Measurements from ENCODE around the gene CNPY1. TPM values are rescaled to one million over a fixed set of nuclear protein-coding genes. Genes with fewer than 3 reads are reported as not detected.

Gene CNPY1
- total and polyA plus RNA-seq, 4 donors: not detected

GRCh38 chr7:155588468-155588998, 42.2 kb upstream of the CNPY1 start:
- H3K27me3 ChIP-seq (ENCODE audit: control insufficient read depth in 3 of 3, insufficient read depth in 3 of 3, low read length in 2 of 3): peaks cover 0 to 14% (median 0%) of the 10 kb centered on the region in 3 donors
- no peak overlapping the region for H3K9ac ChIP-seq (ENCODE audit: insufficient read depth in 1 of 2, low read length in 2 of 2)
- WGBS, 2 donors: 93% methylated on average over 10 of the region's 10 CpGs
- H3K4me3 ChIP-seq: no peak overlapping the region
- ATAC-seq (ENCODE audit: insufficient read depth, low FRiP score) (no peak), DNase-seq (no peak)
- H3K9me3 ChIP-seq (ENCODE audit: control insufficient read depth in 4 of 4, insufficient read depth in 3 of 4, low read length in 3 of 4): peaks cover 0 to 2% (median 0%) of the 10 kb centered on the region in 4 donors
- no peaks in the 10 kb centered on the region for H3K4me1 ChIP-seq (ENCODE audit: control insufficient read depth in 5 of 5, insufficient read depth in 5 of 5, low read length in 5 of 5)
- no peak overlapping the region for H3K27ac ChIP-seq (ENCODE audit: low read depth in 1 of 2, low read length in 1 of 2)
- no peaks in the 10 kb centered on the region for H3K36me3 ChIP-seq (ENCODE audit: control insufficient read depth in 4 of 4, insufficient read depth in 4 of 4, low read length in 4 of 4)
- TF ChIP-seq CTCF (IDR thresholded peaks at IDR 0.05; ENCODE audit: control extremely low read depth, extremely low read depth): no peak

GRCh38 chr7:155587486-155587885, 41.1 kb upstream of the CNPY1 start:
- no peak overlapping the region for H3K27ac ChIP-seq (ENCODE audit: low read depth in 1 of 2, low read length in 1 of 2)
- no peaks in the 10 kb centered on the region for H3K36me3 ChIP-seq (ENCODE audit: control insufficient read depth in 4 of 4, insufficient read depth in 4 of 4, low read length in 4 of 4)
- peaks cover 0 to 2% (median 0%) of the 10 kb centered on the region in 4 donors for H3K9me3 ChIP-seq (ENCODE audit: control insufficient read depth in 4 of 4, insufficient read depth in 3 of 4, low read length in 3 of 4)
- peaks cover 0 to 14% (median 0%) of the 10 kb centered on the region in 3 donors for H3K27me3 ChIP-seq (ENCODE audit: control insufficient read depth in 3 of 3, insufficient read depth in 3 of 3, low read length in 2 of 3)
- ATAC-seq (ENCODE audit: insufficient read depth, low FRiP score): no peak
- no peaks in the 10 kb centered on the region for H3K4me1 ChIP-seq (ENCODE audit: control insufficient read depth in 5 of 5, insufficient read depth in 5 of 5, low read length in 5 of 5)
- H3K4me3 ChIP-seq: no peak overlapping the region
- no peak for TF ChIP-seq CTCF (IDR thresholded peaks at IDR 0.05; ENCODE audit: control extremely low read depth, extremely low read depth)
- WGBS, 2 donors: 91 to 93% methylated on average over 10 of the region's 10 CpGs
- H3K9ac ChIP-seq (ENCODE audit: insufficient read depth in 1 of 2, low read length in 2 of 2): no peak overlapping the region
- DNase-seq: no peak

GRCh38 chr7:155586843-155587440, 40.6 kb upstream of the CNPY1 start:
- ATAC-seq (ENCODE audit: insufficient read depth, low FRiP score) (no peak), DNase-seq (no peak)
- WGBS, 2 donors: 92 to 96% methylated on average over 14 of the region's 14 CpGs
- Histone ChIP-seq H3K9me3 (ENCODE audit: control insufficient read depth in 4 of 4, insufficient read depth in 3 of 4, low read length in 3 of 4) (peaks cover 0 to 2% (median 0%) of the 10 kb centered on the region in 4 donors), H3K4me1 (ENCODE audit: control insufficient read depth in 5 of 5, insufficient read depth in 5 of 5, low read length in 5 of 5) (no peaks in the 10 kb centered on the region), H3K9ac (ENCODE audit: insufficient read depth in 1 of 2, low read length in 2 of 2) (no peak overlapping the region), H3K27me3 (ENCODE audit: control insufficient read depth in 3 of 3, insufficient read depth in 3 of 3, low read length in 2 of 3) (peaks cover 0 to 14% (median 0%) of the 10 kb centered on the region in 3 donors), H3K36me3 (ENCODE audit: control insufficient read depth in 4 of 4, insufficient read depth in 4 of 4, low read length in 4 of 4) (no peaks in the 10 kb centered on the region), H3K4me3 (no peak overlapping the region), H3K27ac (ENCODE audit: low read depth in 1 of 2, low read length in 1 of 2) (no peak overlapping the region)
- TF ChIP-seq CTCF (IDR thresholded peaks at IDR 0.05; ENCODE audit: control extremely low read depth, extremely low read depth): no peak
